Measurements from ENCODE around the gene JAG1.

JAG1 gene

GRCh38 chr20:10661261-10661660, 12.5 kb downstream of the JAG1 start:
- Histone ChIP-seq H3K4me3 (ENCODE audit: low read length) (no peak overlapping the region), H3K4me2 (ENCODE audit: low read length) (no peak overlapping the region), H3K79me2 (ENCODE audit: control insufficient read depth, insufficient read depth, low read length) (peaks cover 12% of the 10 kb centered on the region), H2BK15ac (replicated peaks; ENCODE audit: low read depth) (no peak overlapping the region), H2BK120ac (ENCODE audit: low read depth, low read length) (no peak overlapping the region), H3K18ac (ENCODE audit: low read length) (no peak overlapping the region), H3K56ac (ENCODE audit: low read length) (no peak overlapping the region), H3K27me3 (ENCODE audit: insufficient read depth, low read length, poor library complexity) (no peaks in the 10 kb centered on the region), H4K8ac (ENCODE audit: low read depth, low read length) (no peak overlapping the region), H3K27ac (ENCODE audit: low read depth, low read length) (no peak overlapping the region), H3K79me1 (ENCODE audit: low read length) (peaks cover 7% of the 10 kb centered on the region), H3K9ac (ENCODE audit: low read length) (no peak overlapping the region), H3K4me1 (ENCODE audit: control insufficient read depth, low read depth, low read length) (peaks cover 34% of the 10 kb centered on the region), H2AK5ac (ENCODE audit: low read length) (no peak overlapping the region), H3K23ac (ENCODE audit: low read length) (no peak overlapping the region), H3K36me3 (ENCODE audit: control insufficient read depth, insufficient read depth, low read length) (no peaks in the 10 kb centered on the region), H4K5ac (ENCODE audit: low read length) (no peak overlapping the region), H3K4ac (ENCODE audit: low read depth, low read length) (no peak overlapping the region), H2BK5ac (ENCODE audit: low read length) (no peak overlapping the region)
- no peak for DNase-seq
- WGBS (ENCODE audit: extremely low coverage, insufficient coverage, low lambda C conversion rate): no CpG with 5 or more reads among the region's 4 CpGs

- no peak overlapping the region for H2BK15ac ChIP-seq (replicated peaks; ENCODE audit: low read depth)
- H3K36me3 ChIP-seq (ENCODE audit: control insufficient read depth, insufficient read depth, low read length): no peaks in the 10 kb centered on the region
- H4K5ac ChIP-seq (ENCODE audit: low read length): no peak overlapping the region
- peak overlapping the region; percentile 7 for H3K23ac ChIP-seq (ENCODE audit: low read length)
- no CpG with 5 or more reads among the region's 11 CpGs for WGBS (ENCODE audit: extremely low coverage, insufficient coverage, low lambda C conversion rate)
- no peak overlapping the region for H4K8ac ChIP-seq (ENCODE audit: low read depth, low read length)
- H3K4me1 ChIP-seq (ENCODE audit: control insufficient read depth, low read depth, low read length): peaks cover 28% of the 10 kb centered on the region
- no peak overlapping the region for H3K4me3 ChIP-seq (ENCODE audit: low read length)
- H2BK120ac ChIP-seq (ENCODE audit: low read depth, low read length): no peak overlapping the region
- peaks cover 7% of the 10 kb centered on the region for H3K79me1 ChIP-seq (ENCODE audit: low read length)
- peak; percentile 57 for DNase-seq
- H3K56ac ChIP-seq (ENCODE audit: low read length): peak overlapping the region; percentile 58
- H3K18ac ChIP-seq (ENCODE audit: low read length): no peak overlapping the region
- H2BK5ac ChIP-seq (ENCODE audit: low read length): peak overlapping the region; percentile 43
- H3K9ac ChIP-seq (ENCODE audit: low read length): no peak overlapping the region
- no peak overlapping the region for H3K4me2 ChIP-seq (ENCODE audit: low read length)
- H3K27ac ChIP-seq (ENCODE audit: low read depth, low read length): peak overlapping the region; percentile 0
- peaks cover 11% of the 10 kb centered on the region for H3K79me2 ChIP-seq (ENCODE audit: control insufficient read depth, insufficient read depth, low read length)
- no peaks in the 10 kb centered on the region for H3K27me3 ChIP-seq (ENCODE audit: insufficient read depth, low read length, poor library complexity)
- peak overlapping the region; percentile 27 for H2AK5ac ChIP-seq (ENCODE audit: low read length)
- H3K4ac ChIP-seq (ENCODE audit: low read depth, low read length): no peak overlapping the region
Measured at GRCh38 chr20:10660661-10661060, 13.1 kb downstream of the JAG1 start.

- H3K79me1 ChIP-seq (ENCODE audit: low read length): peaks cover 7% of the 10 kb centered on the region
- H3K4ac ChIP-seq (ENCODE audit: low read depth, low read length): no peak overlapping the region
- peaks cover 26% of the 10 kb centered on the region for H3K4me1 ChIP-seq (ENCODE audit: control insufficient read depth, low read depth, low read length)
- DNase-seq: peak; percentile 67
- H4K8ac ChIP-seq (ENCODE audit: low read depth, low read length): no peak overlapping the region
- H3K56ac ChIP-seq (ENCODE audit: low read length): peak overlapping the region; percentile 58
- peaks cover 9% of the 10 kb centered on the region for H3K79me2 ChIP-seq (ENCODE audit: control insufficient read depth, insufficient read depth, low read length)
- H3K27ac ChIP-seq (ENCODE audit: low read depth, low read length): peak overlapping the region; percentile 0
- no peak overlapping the region for H3K23ac ChIP-seq (ENCODE audit: low read length)
- no peak overlapping the region for H3K18ac ChIP-seq (ENCODE audit: low read length)
- no CpG with 5 or more reads among the region's 12 CpGs for WGBS (ENCODE audit: extremely low coverage, insufficient coverage, low lambda C conversion rate)
- no peaks in the 10 kb centered on the region for H3K36me3 ChIP-seq (ENCODE audit: control insufficient read depth, insufficient read depth, low read length)
- no peak overlapping the region for H3K4me2 ChIP-seq (ENCODE audit: low read length)
- no peak overlapping the region for H4K5ac ChIP-seq (ENCODE audit: low read length)
- no peak overlapping the region for H3K9ac ChIP-seq (ENCODE audit: low read length)
- no peak overlapping the region for H2BK120ac ChIP-seq (ENCODE audit: low read depth, low read length)
- H2BK5ac ChIP-seq (ENCODE audit: low read length): peak overlapping the region; percentile 9
- no peak overlapping the region for H2BK15ac ChIP-seq (replicated peaks; ENCODE audit: low read depth)
- H2AK5ac ChIP-seq (ENCODE audit: low read length): peak overlapping the region; percentile 27
- no peaks in the 10 kb centered on the region for H3K27me3 ChIP-seq (ENCODE audit: insufficient read depth, low read length, poor library complexity)
- no peak overlapping the region for H3K4me3 ChIP-seq (ENCODE audit: low read length)
Measured at GRCh38 chr20:10659651-10660601, 13.9 kb downstream of the JAG1 start.

GRCh38 chr20:10658876-10659632, 14.7 kb downstream of the JAG1 start:
- H3K56ac ChIP-seq (ENCODE audit: low read length): no peak overlapping the region
- no peak overlapping the region for H2BK5ac ChIP-seq (ENCODE audit: low read length)
- no peaks in the 10 kb centered on the region for H3K27me3 ChIP-seq (ENCODE audit: insufficient read depth, low read length, poor library complexity)
- H3K36me3 ChIP-seq (ENCODE audit: control insufficient read depth, insufficient read depth, low read length): no peaks in the 10 kb centered on the region
- peaks cover 28% of the 10 kb centered on the region for H3K4me1 ChIP-seq (ENCODE audit: control insufficient read depth, low read depth, low read length)
- no peak overlapping the region for H3K4me3 ChIP-seq (ENCODE audit: low read length)
- peaks cover 9% of the 10 kb centered on the region for H3K79me2 ChIP-seq (ENCODE audit: control insufficient read depth, insufficient read depth, low read length)
- H2BK120ac ChIP-seq (ENCODE audit: low read depth, low read length): no peak overlapping the region
- H3K23ac ChIP-seq (ENCODE audit: low read length): no peak overlapping the region
- H4K8ac ChIP-seq (ENCODE audit: low read depth, low read length): no peak overlapping the region
- H3K9ac ChIP-seq (ENCODE audit: low read length): no peak overlapping the region
- no peak overlapping the region for H4K5ac ChIP-seq (ENCODE audit: low read length)
- no CpG with 5 or more reads among the region's 5 CpGs for WGBS (ENCODE audit: extremely low coverage, insufficient coverage, low lambda C conversion rate)
- no peak overlapping the region for H3K27ac ChIP-seq (ENCODE audit: low read depth, low read length)
- H3K4ac ChIP-seq (ENCODE audit: low read depth, low read length): no peak overlapping the region
- H3K4me2 ChIP-seq (ENCODE audit: low read length): no peak overlapping the region
- H2BK15ac ChIP-seq (replicated peaks; ENCODE audit: low read depth): no peak overlapping the region
- peaks cover 7% of the 10 kb centered on the region for H3K79me1 ChIP-seq (ENCODE audit: low read length)
- no peak overlapping the region for H2AK5ac ChIP-seq (ENCODE audit: low read length)
- H3K18ac ChIP-seq (ENCODE audit: low read length): no peak overlapping the region
- DNase-seq: no peak

GRCh38 chr20:10658051-10658823, 15.6 kb downstream of the JAG1 start:
- Histone ChIP-seq H2AK5ac (ENCODE audit: low read length) (no peak overlapping the region), H3K79me2 (ENCODE audit: control insufficient read depth, insufficient read depth, low read length) (peaks cover 8% of the 10 kb centered on the region), H3K4ac (ENCODE audit: low read depth, low read length) (no peak overlapping the region), H3K4me3 (ENCODE audit: low read length) (no peak overlapping the region), H2BK5ac (ENCODE audit: low read length) (no peak overlapping the region), H3K79me1 (ENCODE audit: low read length) (peaks cover 6% of the 10 kb centered on the region), H4K8ac (ENCODE audit: low read depth, low read length) (no peak overlapping the region), H3K56ac (ENCODE audit: low read length) (no peak overlapping the region), H3K4me2 (ENCODE audit: low read length) (no peak overlapping the region), H3K9ac (ENCODE audit: low read length) (no peak overlapping the region), H2BK15ac (replicated peaks; ENCODE audit: low read depth) (no peak overlapping the region), H4K5ac (ENCODE audit: low read length) (no peak overlapping the region), H3K27me3 (ENCODE audit: insufficient read depth, low read length, poor library complexity) (no peaks in the 10 kb centered on the region), H3K23ac (ENCODE audit: low read length) (no peak overlapping the region), H3K18ac (ENCODE audit: low read length) (no peak overlapping the region), H3K36me3 (ENCODE audit: control insufficient read depth, insufficient read depth, low read length) (no peaks in the 10 kb centered on the region), H2BK120ac (ENCODE audit: low read depth, low read length) (no peak overlapping the region), H3K27ac (ENCODE audit: low read depth, low read length) (no peak overlapping the region), H3K4me1 (ENCODE audit: control insufficient read depth, low read depth, low read length) (peaks cover 22% of the 10 kb centered on the region)
- no peak for DNase-seq
- no CpG with 5 or more reads among the region's 13 CpGs for WGBS (ENCODE audit: extremely low coverage, insufficient coverage, low lambda C conversion rate)
